ENCODE measurements around the gene DUS1L. TPM values are rescaled to one million over a fixed set of nuclear protein-coding genes. Genes with fewer than 3 reads are reported as not detected.

The DUS1L gene
- total and polyA plus RNA-seq, 12 donors: 34.1 to 191 (median 44.1) TPM

DNA sequence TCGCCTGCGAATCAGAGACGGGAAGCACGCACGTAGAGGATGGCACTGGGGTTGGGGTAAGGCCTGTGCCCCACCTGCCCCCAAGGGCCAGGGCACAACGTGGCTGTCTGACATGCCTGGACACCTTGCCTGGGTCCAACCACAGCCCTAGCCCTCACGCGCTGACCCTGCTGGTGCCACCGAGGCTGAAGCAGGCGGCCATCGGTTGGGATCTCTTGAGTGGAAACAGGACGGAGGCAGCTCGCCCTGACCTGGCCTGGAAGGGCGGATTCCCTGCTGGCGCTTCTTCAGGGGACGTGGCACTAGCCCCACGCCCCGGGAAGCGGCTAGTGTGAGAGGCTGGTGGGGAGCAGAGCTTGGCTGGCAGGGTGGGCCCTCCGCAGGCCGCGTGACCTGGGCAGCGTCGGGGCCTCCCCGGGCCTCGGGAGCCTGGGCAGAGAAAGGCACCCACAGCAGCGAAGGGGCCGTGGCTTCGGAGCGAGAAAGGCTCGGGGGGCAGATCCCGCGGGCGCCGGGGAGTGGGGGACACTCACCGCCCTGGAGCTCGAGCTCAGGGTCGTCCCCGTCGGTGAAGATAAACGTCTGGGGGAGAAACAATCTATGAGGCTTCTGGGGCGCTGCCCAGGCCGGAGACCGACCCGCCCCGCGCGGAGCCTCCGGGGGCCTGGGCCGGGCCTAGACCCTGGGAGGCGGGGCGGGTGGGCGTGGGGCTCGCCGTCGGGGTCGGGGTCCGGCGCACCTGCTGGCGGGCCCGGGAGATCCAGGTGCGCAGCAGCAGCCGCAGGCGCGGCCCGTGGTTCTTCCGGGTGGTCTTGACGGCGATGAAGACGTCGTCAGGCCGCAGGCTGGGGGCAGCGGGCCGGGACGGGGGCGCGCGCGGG, 14.6 kb downstream of the DUS1L start:
- H3K27ac ChIP-seq: peak overlapping the region in 8 of 10 donors; percentile 12 to 85 (median 66)
- H3K4me3 ChIP-seq: peak overlapping the region; percentile 73 to 97 (median 84)
- no peaks in the 10 kb centered on the region for H3K9me3 ChIP-seq
- DNase-seq (no peak), ATAC-seq (peak in 2 of 8 donors; percentile 14 to 21)
- 14 to 17% methylated on average over 59 to 79 of the region's 79 CpGs for WGBS, 2 donors
- H3K4me1 ChIP-seq: peaks cover 12 to 39% (median 28%) of the 10 kb centered on the region in 9 donors
- no peaks in the 10 kb centered on the region for H3K27me3 ChIP-seq
- TF ChIP-seq CTCF (IDR thresholded peaks at IDR 0.05): no peak
- intact Hi-C loops (cut with DNase I): loop anchor here in 1 of 10 donors (5.0 kb wide), 1 partner anchor 46 kb away; the partner anchor contains the start of gene FASN
- H3K36me3 ChIP-seq: peaks cover 3 to 66% (median 18%) of the 10 kb centered on the region in 9 donors

GRCh38 chr17:82050152-82050760, 15.3 kb downstream of the DUS1L start:
- peak in 1 of 2 donors; percentile 7 for DNase-seq
- H3K36me3 ChIP-seq: peaks cover 0 to 58% (median 18%) of the 10 kb centered on the region in 9 donors
- peak overlapping the region in 4 of 10 donors; percentile 61 to 79 (median 70) for H3K27ac ChIP-seq
- intact Hi-C loops (cut with DNase I): loop anchor here in 1 of 10 donors (5.0 kb wide), 1 partner anchor 47 kb away; the partner anchor contains the start of gene FASN
- ATAC-seq: no peak
- H3K27me3 ChIP-seq: no peaks in the 10 kb centered on the region
- WGBS, 2 donors: 90 to 91% methylated on average over 28 of the region's 28 CpGs
- peak overlapping the region in 9 of 10 donors; percentile 73 to 97 (median 86) for H3K4me3 ChIP-seq
- TF ChIP-seq CTCF (IDR thresholded peaks at IDR 0.05): no peak
- H3K9me3 ChIP-seq: no peaks in the 10 kb centered on the region
- H3K4me1 ChIP-seq: peaks cover 12 to 39% (median 28%) of the 10 kb centered on the region in 9 donors

DNA sequence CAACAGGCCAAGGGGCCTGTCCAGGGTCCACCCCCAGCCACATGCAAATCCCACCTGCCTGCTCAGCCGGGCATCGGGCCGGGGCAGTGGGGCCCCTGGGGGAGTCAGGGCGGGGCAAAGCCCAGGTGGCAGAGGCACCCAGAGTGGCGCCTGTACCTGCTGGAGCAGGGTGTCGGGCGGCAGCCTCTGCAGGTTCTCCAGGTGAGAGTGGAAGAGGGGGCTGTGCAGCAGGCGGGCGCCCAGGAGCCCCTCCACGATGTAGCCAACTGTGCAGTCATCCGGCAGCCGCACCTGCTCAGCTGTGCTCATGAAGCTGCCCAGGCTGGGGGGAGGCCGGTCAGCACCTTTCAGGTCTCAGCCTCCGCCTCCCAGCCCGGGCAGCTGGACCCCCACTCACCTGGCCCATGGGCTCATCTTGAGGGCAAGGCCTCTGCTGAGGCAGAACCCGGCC, 16.1 kb downstream of the DUS1L start:
- Histone ChIP-seq H3K27me3 (no peaks in the 10 kb centered on the region), H3K4me1 (peaks cover 12 to 39% (median 28%) of the 10 kb centered on the region in 9 donors), H3K36me3 (peaks cover 0 to 51% (median 18%) of the 10 kb centered on the region in 9 donors), H3K27ac (no peak overlapping the region), H3K4me3 (no peak overlapping the region), H3K9me3 (no peaks in the 10 kb centered on the region)
- WGBS, 2 donors: 97% methylated on average over 16 of the region's 16 CpGs
- intact Hi-C loops (cut with DNase I): loop anchor here in 1 of 10 donors (10.0 kb wide), 1 partner anchor 55 kb away; no protein-coding TSS in a partner anchor
- ATAC-seq: peak in 1 of 8 donors; percentile 5
- DNase-seq: peak in 1 of 2 donors; percentile 10
- no peak for TF ChIP-seq CTCF (IDR thresholded peaks at IDR 0.05)

DNA sequence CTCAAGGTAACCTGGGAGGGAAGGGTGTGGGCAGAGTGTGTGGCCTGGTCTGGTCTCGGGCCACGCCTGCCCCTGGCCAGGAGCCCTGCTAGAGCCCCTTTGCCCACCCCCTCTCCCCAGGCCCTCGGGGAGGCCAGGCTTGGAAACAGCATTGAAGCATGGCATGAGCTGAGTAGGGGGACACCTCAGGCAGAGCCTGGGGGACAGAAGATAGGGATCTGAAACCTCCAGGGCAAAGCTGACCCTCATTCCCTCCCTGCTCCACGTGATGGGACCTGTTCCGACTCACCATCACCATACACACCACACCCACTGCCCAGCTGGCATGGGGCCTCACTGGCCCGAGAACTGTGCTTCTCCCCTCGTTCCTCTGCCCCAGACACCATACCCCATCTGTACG, 16.5 kb downstream of the DUS1L start:
- TF ChIP-seq CTCF (IDR thresholded peaks at IDR 0.05): no peak
- 93% methylated on average over 8 of the region's 8 CpGs for WGBS, 2 donors
- H3K27ac ChIP-seq: no peak overlapping the region
- no peak overlapping the region for H3K4me3 ChIP-seq
- H3K27me3 ChIP-seq: no peaks in the 10 kb centered on the region
- ATAC-seq (no peak), DNase-seq (no peak)
- no peaks in the 10 kb centered on the region for H3K9me3 ChIP-seq
- intact Hi-C loops (cut with DNase I): loop anchor here in 1 of 10 donors (10.0 kb wide), 1 partner anchor 56 kb away; no protein-coding TSS in a partner anchor
- H3K36me3 ChIP-seq: peaks cover 0 to 47% (median 18%) of the 10 kb centered on the region in 9 donors
- H3K4me1 ChIP-seq: peaks cover 12 to 39% (median 28%) of the 10 kb centered on the region in 9 donors
